Stimulated activated CD4-positive, alpha-beta T cell treated with anti-CD3 and anti-CD28 coated beads, Interleukin-15, amount 100 ng/mL, for 48 hours (primary cell): ENCODE measurements around the gene KLHL22.
"Not testable (repeated sequence)": the region's sequence is repeated elsewhere in the genome, so short reads cannot be mapped to it uniquely, and the experiment has no call there.

ENCODE experiments used
- DNase-seq, 2 donors: peaks; one replicate each; pipeline ENCODE4 v3.0.0-alpha.2; 2020; ENCODE audit warnings: low read depth in 2 of 2

The KLHL22 gene

DNA sequence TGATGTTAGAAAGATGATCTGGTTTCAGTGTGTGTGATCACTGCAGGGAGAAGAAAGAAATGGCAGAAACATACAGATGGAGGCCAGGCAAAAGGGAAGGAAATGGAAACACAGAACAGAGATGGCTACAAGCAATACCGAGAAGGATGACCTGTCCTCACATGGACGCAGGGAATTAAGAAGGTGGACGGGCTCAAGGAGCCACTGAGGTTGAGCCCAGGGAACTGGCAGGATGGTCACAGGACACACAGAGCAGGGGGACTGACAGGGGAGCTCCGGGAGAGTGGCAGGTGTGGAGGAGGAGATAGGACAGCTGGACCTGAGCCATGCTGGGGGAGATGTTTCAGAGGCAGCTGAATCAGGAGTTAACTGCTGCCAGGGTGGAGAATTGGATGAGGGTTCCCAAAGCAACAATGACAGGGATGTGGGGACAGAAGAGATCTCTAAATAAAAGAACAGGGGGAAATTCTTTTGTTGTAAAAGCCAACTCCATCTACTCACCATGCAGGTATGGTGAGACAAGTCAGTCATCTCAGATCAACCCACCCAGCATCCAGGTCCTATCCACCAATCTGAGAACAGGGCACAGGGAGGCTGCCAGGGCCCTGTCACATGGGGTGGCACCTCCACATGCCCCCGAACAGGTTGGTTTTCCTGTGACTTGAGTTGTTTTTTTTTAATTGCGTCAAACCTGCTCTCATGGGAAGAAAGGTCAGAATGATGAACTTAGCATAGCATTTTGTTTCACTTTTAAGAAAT is 26.3 kb downstream of the KLHL22 start:
- DNase-seq: no peak

DNA sequence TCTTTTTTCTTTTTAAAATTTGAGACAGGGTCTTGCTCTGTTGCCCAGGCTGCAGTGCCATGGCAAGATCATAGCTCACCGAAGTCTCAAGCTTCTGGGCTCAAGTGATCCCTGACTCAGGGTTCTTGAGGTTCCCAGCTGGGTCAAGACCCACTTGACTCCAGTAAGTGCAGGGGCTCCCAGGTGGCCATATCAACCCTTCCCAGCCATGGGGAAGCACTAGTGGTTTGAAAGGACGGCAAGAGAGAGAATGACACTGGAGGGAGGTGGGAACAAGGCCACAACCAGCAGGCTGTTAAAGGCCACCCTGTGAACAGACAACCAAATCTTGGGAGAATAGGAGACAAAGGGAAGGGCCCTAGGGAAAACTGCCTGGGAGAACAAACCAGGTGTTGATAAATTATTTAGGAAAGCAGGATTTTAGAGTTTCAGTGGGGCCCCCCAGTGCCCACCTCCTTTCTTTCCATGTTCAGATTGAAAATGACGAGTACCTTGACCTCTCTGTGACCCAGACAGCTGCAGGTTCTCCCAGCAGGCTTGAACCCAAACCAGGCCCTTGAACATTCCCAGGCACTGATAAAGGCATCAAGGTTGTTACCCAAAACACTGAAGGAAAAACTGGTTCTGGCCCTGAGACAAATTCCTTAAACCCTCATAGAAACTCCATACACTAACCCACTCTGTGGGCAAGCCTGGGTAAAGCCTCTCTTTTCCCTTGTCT is 28.8 kb downstream of the KLHL22 start:
- DNase-seq: no peak

GRCh38 chr22:20465759-20466077 is 29.9 kb downstream of the KLHL22 start:
- DNase-seq: no peak

DNA sequence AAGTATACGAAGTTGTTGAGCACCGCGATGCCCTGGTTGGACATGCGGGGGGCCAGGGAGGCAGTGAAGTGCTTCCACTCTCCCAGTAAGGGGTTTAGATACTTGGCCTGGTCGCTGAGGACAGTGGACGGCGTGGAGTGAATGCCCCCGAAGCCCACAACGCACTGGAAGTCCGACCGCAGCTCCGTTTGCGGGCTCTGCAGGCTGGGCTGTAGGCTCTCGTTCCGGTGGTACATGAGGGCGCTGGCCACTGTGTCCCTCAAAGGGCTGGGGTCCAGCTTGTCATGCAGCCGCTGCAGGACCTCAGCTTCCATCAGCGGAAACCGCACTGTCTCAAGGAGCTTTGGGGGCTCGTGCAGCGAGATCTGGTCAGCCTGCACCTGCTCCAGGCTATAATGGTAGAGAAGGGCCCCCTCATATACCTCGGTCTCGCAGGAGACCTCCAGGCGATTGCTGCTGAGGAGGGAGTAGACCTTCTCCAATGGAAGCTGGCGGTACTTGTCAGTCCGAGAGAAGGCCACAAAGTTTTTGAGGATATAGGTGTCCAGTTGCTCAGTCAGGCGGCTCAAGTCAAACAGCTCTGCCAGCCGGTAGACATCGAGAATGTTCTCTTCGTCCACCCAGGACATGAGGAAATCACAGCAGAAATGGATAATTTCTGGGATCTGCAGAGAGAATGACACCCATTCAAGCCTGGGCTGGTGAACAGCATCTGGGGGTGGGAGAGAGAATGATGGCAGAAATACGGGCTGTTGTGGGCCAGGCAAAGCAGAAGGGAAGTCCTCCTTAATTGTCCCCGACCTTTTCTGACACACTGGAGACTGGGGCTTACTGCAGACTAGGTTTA is 30.5 kb downstream of the KLHL22 start:
- DNase-seq: no peak

GRCh38 chr22:20464096-20464614 is 31.4 kb downstream of the KLHL22 start:
- DNase-seq: peak; percentile 26 to 35

GRCh38 chr22:20463324-20464095 is 32.1 kb downstream of the KLHL22 start:
- DNase-seq: no peak

DNA sequence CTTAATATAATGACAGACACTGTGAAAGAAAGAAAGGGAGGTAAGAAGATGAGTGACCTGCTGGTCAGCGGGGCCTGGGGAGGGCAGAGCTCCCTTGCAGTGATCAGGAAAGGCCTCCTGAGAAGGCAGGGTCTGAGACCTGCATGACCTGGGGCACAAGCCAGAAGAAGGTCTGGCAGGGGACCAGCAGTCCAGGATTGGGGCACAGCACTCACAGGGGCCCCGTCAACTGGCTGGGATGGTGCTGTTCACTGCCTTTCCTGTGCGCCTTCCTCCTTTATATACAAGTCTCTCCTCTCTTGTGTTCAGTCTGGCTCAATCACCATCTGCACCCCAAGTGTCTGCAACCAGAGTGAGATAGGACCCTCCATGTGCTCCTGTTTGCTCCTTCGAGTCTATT is 35.7 kb downstream of the KLHL22 start:
- no peak for DNase-seq

- no peak for DNase-seq
Measured at GRCh38 chr22:20459152-20459542, 36.4 kb downstream of the KLHL22 start.

GRCh38 chr22:20458530-20459151 is 37.0 kb downstream of the KLHL22 start:
- no peak for DNase-seq

DNA sequence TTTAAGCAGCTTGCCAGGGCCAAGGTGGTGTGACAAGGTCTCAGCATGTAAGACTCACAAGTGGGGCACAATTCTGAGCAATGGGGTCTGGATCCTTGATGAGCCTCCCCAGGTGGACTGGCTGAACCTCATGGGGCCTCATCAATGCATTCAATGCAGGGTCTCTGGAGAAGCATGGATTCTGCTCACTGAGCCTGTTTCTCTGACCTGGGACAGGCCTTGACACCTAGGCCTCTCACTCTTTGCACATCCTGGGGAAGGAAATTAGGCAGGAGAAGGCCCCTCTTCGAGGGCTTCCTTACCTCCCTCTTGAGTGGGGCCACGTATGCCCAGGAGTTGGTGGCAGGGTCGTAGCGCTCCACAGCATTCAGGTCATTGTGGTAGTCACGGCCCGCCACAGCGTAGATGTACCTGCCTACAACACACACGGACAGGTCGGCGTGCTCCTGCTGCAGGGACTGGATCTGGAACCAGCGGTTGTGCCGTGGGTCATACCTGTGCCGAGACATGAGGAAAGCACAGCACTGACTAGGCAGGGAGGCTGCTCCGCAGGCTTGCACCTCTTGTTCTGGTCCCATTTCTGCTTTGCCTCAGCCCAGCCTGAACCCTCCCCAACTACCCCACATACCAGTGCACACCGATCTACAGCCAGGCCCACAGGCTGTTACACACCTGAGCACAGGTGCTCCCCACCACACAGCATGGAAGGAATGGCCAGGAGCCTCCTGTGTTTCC is 37.9 kb downstream of the KLHL22 start:
- no peak for DNase-seq

- no peak for DNase-seq
Measured at GRCh38 chr22:20456722-20457076, 38.9 kb downstream of the KLHL22 start.

- DNase-seq: peak; percentile 64 to 73
Measured at GRCh38 chr22:20456064-20456721, 39.4 kb downstream of the KLHL22 start.

- no peak for DNase-seq
Measured at GRCh38 chr22:20455709-20456063, 39.9 kb downstream of the KLHL22 start.

DNA sequence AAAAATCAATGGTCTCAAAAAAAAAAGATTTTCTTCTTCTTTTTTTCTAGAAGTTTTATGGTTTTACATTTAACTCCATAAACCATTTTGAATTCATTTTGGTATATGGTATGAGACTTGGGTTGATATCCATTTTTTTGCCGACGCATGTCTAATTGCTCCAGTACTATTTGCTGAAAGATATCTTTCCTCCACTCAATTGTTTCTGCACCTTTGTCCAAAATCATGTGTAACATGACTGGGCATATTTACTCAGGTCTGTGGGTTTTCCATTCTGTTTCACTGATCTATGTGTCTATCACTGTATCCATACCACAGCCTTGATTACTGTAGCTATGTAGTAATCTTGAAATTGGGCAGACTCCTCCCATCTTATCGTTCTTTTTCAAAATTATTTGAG is 42.4 kb downstream of the KLHL22 start:
- DNase-seq: no peak

GRCh38 chr22:20451920-20452319 is 43.7 kb downstream of the KLHL22 start:
- DNase-seq: no peak

DNA sequence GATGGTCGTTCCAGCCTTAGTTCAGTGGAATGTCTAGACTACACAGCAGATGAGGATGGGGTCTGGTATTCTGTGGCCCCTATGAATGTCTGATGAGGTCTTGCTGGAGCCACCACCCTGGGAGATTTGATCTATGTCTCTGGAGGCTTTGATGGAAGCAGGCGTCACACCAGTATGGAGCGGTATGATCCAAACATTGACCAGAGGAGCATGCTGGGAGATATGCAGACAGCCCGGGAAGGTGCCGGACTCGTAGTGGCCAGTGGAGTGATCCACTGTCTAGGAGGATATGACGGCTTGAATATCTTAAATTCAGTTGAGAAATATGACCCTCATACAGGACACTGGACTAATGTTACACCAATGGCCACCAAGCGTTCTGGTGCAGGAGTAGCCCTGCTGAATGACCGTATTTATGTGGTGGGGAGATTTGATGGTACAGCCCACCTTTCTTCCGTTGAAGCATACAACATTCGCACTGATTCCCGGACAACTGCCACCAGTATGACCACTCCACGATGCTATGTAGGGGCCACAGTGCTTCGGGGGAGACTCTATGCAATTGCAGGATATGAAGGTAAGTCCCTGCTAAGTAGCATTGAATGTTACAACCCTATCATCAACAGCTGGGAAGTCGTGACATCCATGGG is 44.3 kb downstream of the KLHL22 start:
- not testable (repeated sequence) for DNase-seq

DNA sequence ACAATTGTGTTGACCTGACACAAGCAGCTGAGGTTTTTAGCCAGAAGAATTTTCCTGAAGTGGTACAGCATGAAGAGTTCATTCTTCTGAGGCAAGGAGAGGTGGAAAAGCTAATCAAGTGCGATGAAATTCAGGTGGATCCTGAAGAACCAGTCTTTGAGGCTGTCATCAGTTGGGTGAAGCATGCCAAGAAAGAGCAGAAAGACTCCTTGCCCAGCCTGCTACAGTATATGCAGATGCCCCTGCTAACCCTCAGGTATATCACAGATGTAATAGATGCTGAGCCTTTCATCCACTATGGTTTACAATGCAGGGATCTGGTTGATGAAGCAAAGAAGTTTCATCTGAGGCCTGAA is 45.1 kb downstream of the KLHL22 start:
- DNase-seq: no peak

GRCh38 chr22:20449819-20450550 is 45.6 kb downstream of the KLHL22 start:
- DNase-seq: no peak

DNA sequence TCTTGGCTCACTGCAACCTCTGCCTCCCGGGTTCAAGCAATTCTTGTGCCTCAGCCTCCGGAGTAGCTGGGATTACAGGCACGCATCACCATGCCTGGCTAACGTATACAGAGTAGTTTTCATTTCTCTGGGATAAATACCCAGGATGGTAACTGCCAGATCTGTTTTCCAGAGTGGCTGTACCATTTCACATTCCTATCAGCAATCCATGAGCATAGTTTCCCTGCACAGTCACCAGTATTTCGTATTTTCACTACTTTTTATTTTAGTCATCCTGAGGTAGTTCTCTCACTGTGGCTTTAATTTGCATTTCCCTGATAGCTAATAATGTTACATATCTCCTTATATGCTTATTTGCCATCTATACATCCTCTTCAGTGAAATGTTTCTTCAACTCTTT is 47.0 kb downstream of the KLHL22 start:
- no peak for DNase-seq
